SK-N-SH (cell line): ENCODE data around the gene MBLAC1. TPM values are rescaled to one million over a fixed set of nuclear protein-coding genes. Genes with fewer than 3 reads are reported as not detected.

Experiments used
- CTCF ChIA-PET: fragments of 300-600, 350-600 bp; formaldehyde crosslinking; extraction: SDS; loops from one replicate; lab custom pipeline; 2021; lab: Yijun Ruan, JAX
- POLR2A ChIA-PET: fragments of 350-600 bp; sonication (Branson Sonifier 250); formaldehyde crosslinking; extraction: SDS; loops from one replicate; lab custom pipeline; 2020; ENCODE audit warnings: antibody characterized with exemption, inconsistent platforms; lab: Yijun Ruan, JAX
- DNase-seq: peaks from one replicate; pipeline ENCODE4 v3.0.0; 2012
- H2AFZ ChIP-seq: fragments of 200-600 bp; sonication (generic); 2 replicates; pipeline ENCODE4 v1.8.1; 2016; ENCODE audit warnings: antibody characterized with exemption, mild to moderate bottlenecking, low read depth
- H3F3A ChIP-seq: fragments of 200-600 bp; sonication (generic); replicated peaks from 2 replicates; pipeline ENCODE3; 2016; ENCODE audit warnings: antibody characterized with exemption, mild to moderate bottlenecking; ENCODE audit not compliant: insufficient read depth
- H3K27ac ChIP-seq, 2 experiments: fragments of 200-500 bp in 1 of 2; fragments of 200-600 bp in 1 of 2; sonication (Bioruptor generic) in 1 of 2; sonication (generic), shearing (Covaris generic) in 1 of 2; 2 replicates each; pipeline versions ENCODE4 v1.5.1 to v1.6.1; 2014 to 2016; ENCODE audit warnings: low read depth in 2 of 2, inconsistent platforms in 1 of 2, low read length in 1 of 2, mild to moderate bottlenecking in 1 of 2, mixed read lengths in 1 of 2
- H3K27me3 ChIP-seq: fragments of 200-600 bp; sonication (generic), shearing (Covaris generic); 2 replicates; pipeline ENCODE4 v1.6.1; 2016; ENCODE audit warnings: mixed run types; ENCODE audit not compliant: insufficient read depth
- H3K36me3 ChIP-seq, 2 experiments: fragments of 200-500 bp in 1 of 2; fragments of 200-600 bp in 1 of 2; sonication (Bioruptor generic) in 1 of 2; sonication (generic) in 1 of 2; replicated peaks in 1 of 2; 2 replicates each; pipeline versions ENCODE3 to v1.5.1; 2014 to 2016; ENCODE audit warnings: low read length in 1 of 2, mild to moderate bottlenecking in 1 of 2; ENCODE audit not compliant: insufficient read depth in 2 of 2, control insufficient read depth in 1 of 2
- H3K4me1 ChIP-seq, 2 experiments: fragments of 200-500 bp in 1 of 2; fragments of 200-600 bp in 1 of 2; sonication (Bioruptor generic) in 1 of 2; sonication (generic), shearing (Covaris generic) in 1 of 2; 2 replicates each; pipeline versions ENCODE4 v1.5.1 to v1.6.1; 2014 to 2016; ENCODE audit warnings: low read depth in 1 of 2, low read length in 1 of 2, mixed run types in 1 of 2; ENCODE audit not compliant: insufficient read depth in 2 of 2, control insufficient read depth in 1 of 2
- H3K4me2 ChIP-seq: fragments of 200-600 bp; sonication (generic), shearing (Covaris generic); 2 replicates; pipeline ENCODE4 v1.6.1; 2017; ENCODE audit warnings: mixed run types
- H3K4me3 ChIP-seq, 2 experiments: fragments of 200-500 bp in 1 of 2; fragments of 200-600 bp in 1 of 2; sonication (Bioruptor generic) in 1 of 2; sonication (generic), shearing (Covaris generic) in 1 of 2; 2 replicates each; pipeline versions ENCODE4 v1.5.1 to v1.8.1; 2014 to 2016; ENCODE audit warnings: low read depth in 2 of 2, inconsistent platforms in 1 of 2, low read length in 1 of 2, mild to moderate bottlenecking in 1 of 2, mixed read lengths in 1 of 2, moderate library complexity in 1 of 2
- H3K79me2 ChIP-seq: fragments of 200-600 bp; sonication (generic); 2 replicates; pipeline ENCODE4 v1.8.1; 2017; ENCODE audit warnings: mild to moderate bottlenecking; ENCODE audit not compliant: insufficient read depth
- H3K9ac ChIP-seq: fragments of 200-600 bp; sonication (generic); 2 replicates; pipeline ENCODE4 v1.6.1; 2017; ENCODE audit warnings: mixed run types
- H3K9me2 ChIP-seq: fragments of 200-600 bp; sonication (generic); 2 replicates; pipeline ENCODE4 v1.6.1; 2017; ENCODE audit warnings: mixed run types
- H3K9me3 ChIP-seq: fragments of 200-600 bp; sonication (generic); 2 replicates; pipeline ENCODE4 v1.6.1; 2017; ENCODE audit warnings: mixed run types, mild to moderate bottlenecking, moderate library complexity
- H4K20me1 ChIP-seq: fragments of 200-600 bp; sonication (generic); 2 replicates; pipeline ENCODE4 v1.6.1; 2017; ENCODE audit warnings: mild to moderate bottlenecking, mixed run types; ENCODE audit not compliant: insufficient read depth
- EZH2phosphoT487 ChIP-seq: fragments of 200-600 bp; sonication (generic); IDR thresholded peaks from 2 replicates; pipeline ENCODE4 v1.6.1; 2017; ENCODE audit warnings: low read depth, mixed run types, mild to moderate bottlenecking, antibody characterized with exemption, moderate library complexity, borderline replicate concordance
- RCOR1 ChIP-seq: fragments of 150-350 bp; IDR thresholded peaks from 2 replicates; pipeline ENCODE4 v1.6.1; 2017; ENCODE audit warnings: antibody characterized with exemption, low read length
- TAF1 ChIP-seq: IDR thresholded peaks from 2 replicates; pipeline ENCODE4 v1.6.1; 2012; ENCODE audit warnings: low read depth, mild to moderate bottlenecking, low read length, moderate library complexity, borderline replicate concordance
- WGBS: methylation state at CpG from one replicate; pipeline ENCODE4 v1.1.6; 2017; ENCODE audit warnings: low lambda C conversion rate; 5-methylcytosine and 5-hydroxymethylcytosine counted together
- polyA plus RNA-seq, 3 experiments: library from polyadenylated mRNA; depleted of rRNA; stranded (reverse); fragments of >200 nt; gene quantifications; 2 replicates each; pipeline ENCODE4 v1.2.3, GENCODE V29; 2012
- TF ChIP-seq, protein P1 (sequence below): IDR thresholded peaks from 2 replicates; pipeline ENCODE4 v1.4.0; 2012; ENCODE audit warnings: low read depth, borderline replicate concordance
- TF ChIP-seq, protein P2 (sequence below): fragments of 150-350 bp; IDR thresholded peaks from 2 replicates; pipeline ENCODE4 v1.6.1; 2016; ENCODE audit warnings: mild to moderate bottlenecking, low read depth, low read length
- TF ChIP-seq, protein P3 (sequence below): fragments of 200-600 bp; sonication (generic); IDR thresholded peaks from 2 replicates; pipeline ENCODE4 v1.6.1; 2017; ENCODE audit warnings: antibody characterized with exemption, mild to moderate bottlenecking, moderate library complexity
- TF ChIP-seq, protein P4 (sequence below): IDR thresholded peaks from 2 replicates; pipeline ENCODE4; 2012
- TF ChIP-seq, protein P5 (sequence below): IDR thresholded peaks from 2 replicates; pipeline ENCODE4 v1.6.1; 2012; ENCODE audit warnings: mild to moderate bottlenecking, low read depth, low read length, moderate library complexity

MBLAC1 gene
- polyA plus RNA-seq, 1 of the 3 experiments (the other 2 are of a cell fraction): 4.4 TPM

DNA sequence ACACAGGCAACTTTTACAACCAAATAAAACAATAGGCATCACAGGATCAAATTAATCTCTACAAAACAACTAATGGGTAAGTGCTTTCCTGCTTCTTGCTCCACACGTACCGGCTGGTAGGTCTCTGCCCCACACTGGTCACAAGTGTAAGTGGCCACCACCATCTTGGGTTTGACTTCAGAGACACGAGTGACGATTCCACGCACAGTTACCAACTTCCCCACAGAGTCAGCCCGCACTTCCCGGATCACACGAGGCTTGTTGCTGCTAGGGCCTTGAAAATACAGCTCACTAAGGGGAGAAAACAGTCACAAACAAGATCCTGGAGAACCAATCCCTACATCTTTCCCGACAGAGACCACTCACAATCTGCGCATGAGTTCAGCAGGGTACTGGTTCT lies 27.9 kb upstream of the MBLAC1 start:
- no peak overlapping the region for H2AFZ ChIP-seq
- H3K9me2 ChIP-seq: no peaks in the 10 kb centered on the region
- H3K9me3 ChIP-seq: no peaks in the 10 kb centered on the region
- H3K9ac ChIP-seq: peak overlapping the region; percentile 98
- 70% methylated on average over 10 of the region's 10 CpGs for WGBS
- H3K79me2 ChIP-seq: peaks cover 86% of the 10 kb centered on the region
- DNase-seq: no peak
- peaks cover 54 to 65% of the 10 kb centered on the region in 2 experiments for H3K36me3 ChIP-seq
- H3K4me1 ChIP-seq: peaks cover 23 to 50% of the 10 kb centered on the region in 2 experiments
- peak overlapping the region; percentile 100 for H3K4me2 ChIP-seq
- CTCF ChIA-PET: interaction anchor here (1.3 to 5.4 kb wide), 5 partner anchors 16 to 33 kb away, joined by 3 to 74 read pairs (median 5); partner anchors contain the start of genes CNPY4 and ZNF3
- TF ChIP-seq, protein P1, sequence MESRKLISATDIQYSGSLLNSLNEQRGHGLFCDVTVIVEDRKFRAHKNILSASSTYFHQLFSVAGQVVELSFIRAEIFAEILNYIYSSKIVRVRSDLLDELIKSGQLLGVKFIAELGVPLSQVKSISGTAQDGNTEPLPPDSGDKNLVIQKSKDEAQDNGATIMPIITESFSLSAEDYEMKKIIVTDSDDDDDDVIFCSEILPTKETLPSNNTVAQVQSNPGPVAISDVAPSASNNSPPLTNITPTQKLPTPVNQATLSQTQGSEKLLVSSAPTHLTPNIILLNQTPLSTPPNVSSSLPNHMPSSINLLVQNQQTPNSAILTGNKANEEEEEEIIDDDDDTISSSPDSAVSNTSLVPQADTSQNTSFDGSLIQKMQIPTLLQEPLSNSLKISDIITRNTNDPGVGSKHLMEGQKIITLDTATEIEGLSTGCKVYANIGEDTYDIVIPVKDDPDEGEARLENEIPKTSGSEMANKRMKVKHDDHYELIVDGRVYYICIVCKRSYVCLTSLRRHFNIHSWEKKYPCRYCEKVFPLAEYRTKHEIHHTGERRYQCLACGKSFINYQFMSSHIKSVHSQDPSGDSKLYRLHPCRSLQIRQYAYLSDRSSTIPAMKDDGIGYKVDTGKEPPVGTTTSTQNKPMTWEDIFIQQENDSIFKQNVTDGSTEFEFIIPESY: no peak
- TF ChIP-seq, protein P2, sequence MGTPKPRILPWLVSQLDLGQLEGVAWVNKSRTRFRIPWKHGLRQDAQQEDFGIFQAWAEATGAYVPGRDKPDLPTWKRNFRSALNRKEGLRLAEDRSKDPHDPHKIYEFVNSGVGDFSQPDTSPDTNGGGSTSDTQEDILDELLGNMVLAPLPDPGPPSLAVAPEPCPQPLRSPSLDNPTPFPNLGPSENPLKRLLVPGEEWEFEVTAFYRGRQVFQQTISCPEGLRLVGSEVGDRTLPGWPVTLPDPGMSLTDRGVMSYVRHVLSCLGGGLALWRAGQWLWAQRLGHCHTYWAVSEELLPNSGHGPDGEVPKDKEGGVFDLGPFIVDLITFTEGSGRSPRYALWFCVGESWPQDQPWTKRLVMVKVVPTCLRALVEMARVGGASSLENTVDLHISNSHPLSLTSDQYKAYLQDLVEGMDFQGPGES: no peak
- no peak for TF ChIP-seq TAF1
- TF ChIP-seq EZH2phosphoT487: no peak
- TF ChIP-seq RCOR1: no peak
- TF ChIP-seq, protein P3, sequence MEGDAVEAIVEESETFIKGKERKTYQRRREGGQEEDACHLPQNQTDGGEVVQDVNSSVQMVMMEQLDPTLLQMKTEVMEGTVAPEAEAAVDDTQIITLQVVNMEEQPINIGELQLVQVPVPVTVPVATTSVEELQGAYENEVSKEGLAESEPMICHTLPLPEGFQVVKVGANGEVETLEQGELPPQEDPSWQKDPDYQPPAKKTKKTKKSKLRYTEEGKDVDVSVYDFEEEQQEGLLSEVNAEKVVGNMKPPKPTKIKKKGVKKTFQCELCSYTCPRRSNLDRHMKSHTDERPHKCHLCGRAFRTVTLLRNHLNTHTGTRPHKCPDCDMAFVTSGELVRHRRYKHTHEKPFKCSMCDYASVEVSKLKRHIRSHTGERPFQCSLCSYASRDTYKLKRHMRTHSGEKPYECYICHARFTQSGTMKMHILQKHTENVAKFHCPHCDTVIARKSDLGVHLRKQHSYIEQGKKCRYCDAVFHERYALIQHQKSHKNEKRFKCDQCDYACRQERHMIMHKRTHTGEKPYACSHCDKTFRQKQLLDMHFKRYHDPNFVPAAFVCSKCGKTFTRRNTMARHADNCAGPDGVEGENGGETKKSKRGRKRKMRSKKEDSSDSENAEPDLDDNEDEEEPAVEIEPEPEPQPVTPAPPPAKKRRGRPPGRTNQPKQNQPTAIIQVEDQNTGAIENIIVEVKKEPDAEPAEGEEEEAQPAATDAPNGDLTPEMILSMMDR: no peak
- TF ChIP-seq, protein P4, sequence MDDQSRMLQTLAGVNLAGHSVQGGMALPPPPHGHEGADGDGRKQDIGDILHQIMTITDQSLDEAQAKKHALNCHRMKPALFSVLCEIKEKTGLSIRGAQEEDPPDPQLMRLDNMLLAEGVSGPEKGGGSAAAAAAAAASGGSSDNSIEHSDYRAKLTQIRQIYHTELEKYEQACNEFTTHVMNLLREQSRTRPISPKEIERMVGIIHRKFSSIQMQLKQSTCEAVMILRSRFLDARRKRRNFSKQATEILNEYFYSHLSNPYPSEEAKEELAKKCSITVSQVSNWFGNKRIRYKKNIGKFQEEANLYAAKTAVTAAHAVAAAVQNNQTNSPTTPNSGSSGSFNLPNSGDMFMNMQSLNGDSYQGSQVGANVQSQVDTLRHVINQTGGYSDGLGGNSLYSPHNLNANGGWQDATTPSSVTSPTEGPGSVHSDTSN: no peak
- TF ChIP-seq, all 33 proteins: peak for 0
- H3F3A ChIP-seq: peaks cover 54% of the 10 kb centered on the region
- H3K27me3 ChIP-seq: no peaks in the 10 kb centered on the region
- H4K20me1 ChIP-seq: peaks cover 7% of the 10 kb centered on the region
- H3K4me3 ChIP-seq: peak overlapping the region; percentile 70 to 99; a peak in 3 of 4 replicates
- POLR2A ChIA-PET: interaction anchor here (3.7 to 4.2 kb wide), 3 partner anchors 9 to 83 kb away, joined by 20 to 98 read pairs (median 70); partner anchors contain the start of genes COPS6, MBLAC1 and ZKSCAN1
- peak overlapping the region; percentile 86 to 95; a peak in 3 of 4 replicates for H3K27ac ChIP-seq

DNA sequence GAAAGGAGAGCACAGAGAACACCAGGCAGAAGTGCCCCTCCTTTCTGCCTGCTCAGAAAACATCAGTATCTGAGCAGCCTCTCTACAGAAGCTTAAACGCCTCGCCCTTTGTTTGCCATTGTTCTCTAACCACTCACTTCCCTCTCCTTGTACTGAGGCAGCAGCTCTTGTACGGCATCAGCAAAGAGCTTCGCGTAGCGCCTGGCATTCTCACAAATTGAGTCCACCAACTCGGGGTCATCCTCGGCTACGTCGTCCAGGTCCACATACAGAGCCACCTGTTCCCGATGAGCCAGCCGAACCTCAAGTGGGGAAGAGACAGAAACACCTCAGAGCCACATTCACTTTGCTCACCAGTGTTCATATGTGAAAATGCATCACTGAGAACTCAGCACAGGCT lies 27.3 kb upstream of the MBLAC1 start:
- TF ChIP-seq, protein P5, sequence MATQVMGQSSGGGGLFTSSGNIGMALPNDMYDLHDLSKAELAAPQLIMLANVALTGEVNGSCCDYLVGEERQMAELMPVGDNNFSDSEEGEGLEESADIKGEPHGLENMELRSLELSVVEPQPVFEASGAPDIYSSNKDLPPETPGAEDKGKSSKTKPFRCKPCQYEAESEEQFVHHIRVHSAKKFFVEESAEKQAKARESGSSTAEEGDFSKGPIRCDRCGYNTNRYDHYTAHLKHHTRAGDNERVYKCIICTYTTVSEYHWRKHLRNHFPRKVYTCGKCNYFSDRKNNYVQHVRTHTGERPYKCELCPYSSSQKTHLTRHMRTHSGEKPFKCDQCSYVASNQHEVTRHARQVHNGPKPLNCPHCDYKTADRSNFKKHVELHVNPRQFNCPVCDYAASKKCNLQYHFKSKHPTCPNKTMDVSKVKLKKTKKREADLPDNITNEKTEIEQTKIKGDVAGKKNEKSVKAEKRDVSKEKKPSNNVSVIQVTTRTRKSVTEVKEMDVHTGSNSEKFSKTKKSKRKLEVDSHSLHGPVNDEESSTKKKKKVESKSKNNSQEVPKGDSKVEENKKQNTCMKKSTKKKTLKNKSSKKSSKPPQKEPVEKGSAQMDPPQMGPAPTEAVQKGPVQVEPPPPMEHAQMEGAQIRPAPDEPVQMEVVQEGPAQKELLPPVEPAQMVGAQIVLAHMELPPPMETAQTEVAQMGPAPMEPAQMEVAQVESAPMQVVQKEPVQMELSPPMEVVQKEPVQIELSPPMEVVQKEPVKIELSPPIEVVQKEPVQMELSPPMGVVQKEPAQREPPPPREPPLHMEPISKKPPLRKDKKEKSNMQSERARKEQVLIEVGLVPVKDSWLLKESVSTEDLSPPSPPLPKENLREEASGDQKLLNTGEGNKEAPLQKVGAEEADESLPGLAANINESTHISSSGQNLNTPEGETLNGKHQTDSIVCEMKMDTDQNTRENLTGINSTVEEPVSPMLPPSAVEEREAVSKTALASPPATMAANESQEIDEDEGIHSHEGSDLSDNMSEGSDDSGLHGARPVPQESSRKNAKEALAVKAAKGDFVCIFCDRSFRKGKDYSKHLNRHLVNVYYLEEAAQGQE: no peak
- H3K9me3 ChIP-seq: no peaks in the 10 kb centered on the region
- 42% methylated on average over 12 of the region's 12 CpGs for WGBS

More for the DNA sequence above, 27.3 kb upstream of the MBLAC1 start:
- Histone ChIP-seq H4K20me1 (peaks cover 7% of the 10 kb centered on the region), H2AFZ (no peak overlapping the region), H3K9me2 (no peaks in the 10 kb centered on the region), H3K4me3 (peak overlapping the region; percentile 70 to 99), H3K27me3 (no peaks in the 10 kb centered on the region), H3K79me2 (peaks cover 81% of the 10 kb centered on the region), H3K27ac (peak overlapping the region; percentile 86 to 95; a peak in 3 of 4 replicates), H3K4me1 (peaks cover 24 to 45% of the 10 kb centered on the region in 2 experiments), H3F3A (peaks cover 49% of the 10 kb centered on the region), H3K9ac (peak overlapping the region; percentile 98), H3K4me2 (peak overlapping the region; percentile 100), H3K36me3 (peaks cover 48 to 60% of the 10 kb centered on the region in 2 experiments)
- CTCF ChIA-PET: interaction anchor here (1.3 to 5.4 kb wide), 5 partner anchors 17 to 32 kb away, joined by 3 to 74 read pairs (median 5); partner anchors contain the start of genes CNPY4 and ZNF3
- POLR2A ChIA-PET: interaction anchor here (3.7 to 4.2 kb wide), 3 partner anchors 9 to 84 kb away, joined by 20 to 98 read pairs (median 70); partner anchors contain the start of genes COPS6, MBLAC1 and ZKSCAN1
- DNase-seq: no peak
